ENCODE data around the gene KIF26B. TPM values are rescaled to one million over a fixed set of nuclear protein-coding genes. Genes with fewer than 3 reads are reported as not detected.

Gene KIF26B
- polyA plus RNA-seq, 1 of the 3 experiments (the other 2 are of a cell fraction): 2.6 TPM

DNA sequence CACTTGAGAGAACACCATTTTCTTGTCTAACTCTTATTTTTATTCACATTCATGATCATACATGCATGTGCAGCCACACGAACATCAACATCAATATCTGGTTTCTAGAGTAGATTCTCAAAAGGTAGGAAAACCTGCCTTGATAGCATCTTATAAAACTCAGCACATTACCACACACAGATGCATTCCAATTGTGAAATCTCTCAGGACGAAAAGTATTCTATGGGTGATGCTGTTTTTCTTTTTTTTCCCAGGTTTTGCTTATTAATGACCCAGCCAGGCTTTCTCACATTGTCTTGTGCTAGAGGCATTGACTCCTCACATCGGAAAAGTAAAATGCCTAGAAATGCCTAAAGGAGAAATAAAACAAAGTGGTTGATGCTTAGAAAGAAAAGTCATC lies 562.8 kb downstream of the KIF26B start:
- Histone ChIP-seq H3K27ac (ENCODE audit: low read depth in 2 of 2, low read length in 1 of 2) (no peak overlapping the region), H3K36me3 (replicated peaks in 1 of 2; ENCODE audit: control insufficient read depth in 1 of 2, insufficient read depth in 2 of 2, low read length in 1 of 2) (no peaks in the 10 kb centered on the region), H2AFZ (ENCODE audit: low read depth) (no peak overlapping the region), H3K4me2 (no peak overlapping the region), H3K27me3 (ENCODE audit: insufficient read depth) (no peaks in the 10 kb centered on the region), H3K9me2 (no peaks in the 10 kb centered on the region), H3K79me2 (ENCODE audit: insufficient read depth) (no peaks in the 10 kb centered on the region), H3F3A (replicated peaks; ENCODE audit: insufficient read depth) (no peaks in the 10 kb centered on the region), H3K9me3 (no peaks in the 10 kb centered on the region), H3K4me1 (ENCODE audit: control insufficient read depth in 1 of 2, insufficient read depth in 2 of 2, low read depth in 1 of 2, low read length in 1 of 2) (peaks cover 3 to 14% of the 10 kb centered on the region in 2 experiments; a peak in 2 of 4 replicates), H3K9ac (no peak overlapping the region), H4K20me1 (ENCODE audit: insufficient read depth) (no peaks in the 10 kb centered on the region), H3K4me3 (ENCODE audit: low read depth in 2 of 2, low read length in 1 of 2) (no peak overlapping the region)
- DNase-seq: no peak
- ChIA-PET CTCF (no interaction called here), POLR2A (no interaction called here)
- 88% methylated on average over 3 of the region's 3 CpGs for WGBS (ENCODE audit: low lambda C conversion rate)
- TF ChIP-seq YY1 (IDR thresholded peaks at IDR 0.05; ENCODE audit: low read depth) (no peak), SIN3A (IDR thresholded peaks at IDR 0.05; ENCODE audit: borderline replicate concordance, low read depth, low read length) (no peak), RAD21 (IDR thresholded peaks at IDR 0.05; ENCODE audit: low read length) (no peak), CHD2 (IDR thresholded peaks at IDR 0.05; ENCODE audit: low read length, partially characterized antibody) (no peak), RFX5 (IDR thresholded peaks at IDR 0.05; ENCODE audit: low read length) (no peak), FOXM1 (IDR thresholded peaks at IDR 0.05; ENCODE audit: low read depth) (no peak), SMC3 (IDR thresholded peaks at IDR 0.05; ENCODE audit: low read depth, low read length) (no peak), EP300 (IDR thresholded peaks at IDR 0.05; ENCODE audit: borderline replicate concordance in 1 of 2, low read depth in 1 of 2, low read length in 1 of 2) (no peak), TAF1 (IDR thresholded peaks at IDR 0.05; ENCODE audit: borderline replicate concordance, low read depth, low read length) (no peak), FOSL2 (IDR thresholded peaks at IDR 0.05; ENCODE audit: borderline replicate concordance, low read depth) (no peak), RCOR1 (IDR thresholded peaks at IDR 0.05; ENCODE audit: low read length) (no peak), MEF2A (IDR thresholded peaks at IDR 0.05; ENCODE audit: borderline replicate concordance, low read depth) (no peak)
- TF ChIP-seq, protein P1, sequence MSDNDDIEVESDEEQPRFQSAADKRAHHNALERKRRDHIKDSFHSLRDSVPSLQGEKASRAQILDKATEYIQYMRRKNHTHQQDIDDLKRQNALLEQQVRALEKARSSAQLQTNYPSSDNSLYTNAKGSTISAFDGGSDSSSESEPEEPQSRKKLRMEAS (IDR thresholded peaks at IDR 0.05; ENCODE audit: low read depth): no peak
- TF ChIP-seq, protein P2, sequence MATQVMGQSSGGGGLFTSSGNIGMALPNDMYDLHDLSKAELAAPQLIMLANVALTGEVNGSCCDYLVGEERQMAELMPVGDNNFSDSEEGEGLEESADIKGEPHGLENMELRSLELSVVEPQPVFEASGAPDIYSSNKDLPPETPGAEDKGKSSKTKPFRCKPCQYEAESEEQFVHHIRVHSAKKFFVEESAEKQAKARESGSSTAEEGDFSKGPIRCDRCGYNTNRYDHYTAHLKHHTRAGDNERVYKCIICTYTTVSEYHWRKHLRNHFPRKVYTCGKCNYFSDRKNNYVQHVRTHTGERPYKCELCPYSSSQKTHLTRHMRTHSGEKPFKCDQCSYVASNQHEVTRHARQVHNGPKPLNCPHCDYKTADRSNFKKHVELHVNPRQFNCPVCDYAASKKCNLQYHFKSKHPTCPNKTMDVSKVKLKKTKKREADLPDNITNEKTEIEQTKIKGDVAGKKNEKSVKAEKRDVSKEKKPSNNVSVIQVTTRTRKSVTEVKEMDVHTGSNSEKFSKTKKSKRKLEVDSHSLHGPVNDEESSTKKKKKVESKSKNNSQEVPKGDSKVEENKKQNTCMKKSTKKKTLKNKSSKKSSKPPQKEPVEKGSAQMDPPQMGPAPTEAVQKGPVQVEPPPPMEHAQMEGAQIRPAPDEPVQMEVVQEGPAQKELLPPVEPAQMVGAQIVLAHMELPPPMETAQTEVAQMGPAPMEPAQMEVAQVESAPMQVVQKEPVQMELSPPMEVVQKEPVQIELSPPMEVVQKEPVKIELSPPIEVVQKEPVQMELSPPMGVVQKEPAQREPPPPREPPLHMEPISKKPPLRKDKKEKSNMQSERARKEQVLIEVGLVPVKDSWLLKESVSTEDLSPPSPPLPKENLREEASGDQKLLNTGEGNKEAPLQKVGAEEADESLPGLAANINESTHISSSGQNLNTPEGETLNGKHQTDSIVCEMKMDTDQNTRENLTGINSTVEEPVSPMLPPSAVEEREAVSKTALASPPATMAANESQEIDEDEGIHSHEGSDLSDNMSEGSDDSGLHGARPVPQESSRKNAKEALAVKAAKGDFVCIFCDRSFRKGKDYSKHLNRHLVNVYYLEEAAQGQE (IDR thresholded peaks at IDR 0.05; ENCODE audit: low read depth, low read length): no peak

DNA sequence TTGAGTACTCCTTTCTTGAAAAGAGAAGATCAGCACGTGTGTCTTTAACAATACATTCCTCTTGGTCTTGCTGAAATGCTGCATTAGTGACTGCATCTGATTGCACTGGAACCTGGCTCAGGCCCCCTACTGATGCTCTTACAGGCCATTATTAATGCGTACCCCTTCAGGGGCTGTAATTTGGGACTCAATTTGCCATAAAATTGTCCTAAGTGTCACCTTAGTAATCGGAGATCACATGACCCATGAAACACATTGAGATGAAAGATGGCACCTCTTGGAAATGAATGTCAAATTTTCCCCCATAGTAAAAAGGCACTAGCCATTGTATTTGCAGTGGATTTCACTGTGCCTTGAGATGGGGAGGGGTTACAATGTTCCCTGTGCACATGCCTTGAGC lies 563.3 kb downstream of the KIF26B start:
- Histone ChIP-seq H2AFZ (ENCODE audit: low read depth) (no peak overlapping the region), H3K9me2 (no peaks in the 10 kb centered on the region), H3K9ac (no peak overlapping the region), H3K4me1 (ENCODE audit: control insufficient read depth in 1 of 2, insufficient read depth in 2 of 2, low read depth in 1 of 2, low read length in 1 of 2) (peaks cover 3 to 14% of the 10 kb centered on the region in 2 experiments; a peak in 2 of 4 replicates), H3K27ac (ENCODE audit: low read depth in 2 of 2, low read length in 1 of 2) (no peak overlapping the region; a peak in 1 of 4 replicates), H3K4me3 (ENCODE audit: low read depth in 2 of 2, low read length in 1 of 2) (no peak overlapping the region), H3K36me3 (replicated peaks in 1 of 2; ENCODE audit: control insufficient read depth in 1 of 2, insufficient read depth in 2 of 2, low read length in 1 of 2) (no peaks in the 10 kb centered on the region), H3K27me3 (ENCODE audit: insufficient read depth) (no peaks in the 10 kb centered on the region), H3K9me3 (no peaks in the 10 kb centered on the region), H3F3A (replicated peaks; ENCODE audit: insufficient read depth) (no peaks in the 10 kb centered on the region), H3K4me2 (no peak overlapping the region), H4K20me1 (ENCODE audit: insufficient read depth) (no peaks in the 10 kb centered on the region), H3K79me2 (ENCODE audit: insufficient read depth) (no peaks in the 10 kb centered on the region)
- 83% methylated on average over 3 of the region's 3 CpGs for WGBS (ENCODE audit: low lambda C conversion rate)
- CTCF ChIA-PET: no interaction called here
- no peak for DNase-seq
- POLR2A ChIA-PET: no interaction called here
- no peak for TF ChIP-seq RFX5 (IDR thresholded peaks at IDR 0.05; ENCODE audit: low read length)
- TF ChIP-seq, protein P3, sequence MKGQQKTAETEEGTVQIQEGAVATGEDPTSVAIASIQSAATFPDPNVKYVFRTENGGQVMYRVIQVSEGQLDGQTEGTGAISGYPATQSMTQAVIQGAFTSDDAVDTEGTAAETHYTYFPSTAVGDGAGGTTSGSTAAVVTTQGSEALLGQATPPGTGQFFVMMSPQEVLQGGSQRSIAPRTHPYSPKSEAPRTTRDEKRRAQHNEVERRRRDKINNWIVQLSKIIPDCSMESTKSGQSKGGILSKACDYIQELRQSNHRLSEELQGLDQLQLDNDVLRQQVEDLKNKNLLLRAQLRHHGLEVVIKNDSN (IDR thresholded peaks at IDR 0.05; ENCODE audit: borderline replicate concordance, low read depth): no peak
- TF ChIP-seq YY1 (IDR thresholded peaks at IDR 0.05; ENCODE audit: low read depth): no peak
- TF ChIP-seq, protein P4, sequence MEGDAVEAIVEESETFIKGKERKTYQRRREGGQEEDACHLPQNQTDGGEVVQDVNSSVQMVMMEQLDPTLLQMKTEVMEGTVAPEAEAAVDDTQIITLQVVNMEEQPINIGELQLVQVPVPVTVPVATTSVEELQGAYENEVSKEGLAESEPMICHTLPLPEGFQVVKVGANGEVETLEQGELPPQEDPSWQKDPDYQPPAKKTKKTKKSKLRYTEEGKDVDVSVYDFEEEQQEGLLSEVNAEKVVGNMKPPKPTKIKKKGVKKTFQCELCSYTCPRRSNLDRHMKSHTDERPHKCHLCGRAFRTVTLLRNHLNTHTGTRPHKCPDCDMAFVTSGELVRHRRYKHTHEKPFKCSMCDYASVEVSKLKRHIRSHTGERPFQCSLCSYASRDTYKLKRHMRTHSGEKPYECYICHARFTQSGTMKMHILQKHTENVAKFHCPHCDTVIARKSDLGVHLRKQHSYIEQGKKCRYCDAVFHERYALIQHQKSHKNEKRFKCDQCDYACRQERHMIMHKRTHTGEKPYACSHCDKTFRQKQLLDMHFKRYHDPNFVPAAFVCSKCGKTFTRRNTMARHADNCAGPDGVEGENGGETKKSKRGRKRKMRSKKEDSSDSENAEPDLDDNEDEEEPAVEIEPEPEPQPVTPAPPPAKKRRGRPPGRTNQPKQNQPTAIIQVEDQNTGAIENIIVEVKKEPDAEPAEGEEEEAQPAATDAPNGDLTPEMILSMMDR (IDR thresholded peaks at IDR 0.05): no peak
- TF ChIP-seq, protein P5, sequence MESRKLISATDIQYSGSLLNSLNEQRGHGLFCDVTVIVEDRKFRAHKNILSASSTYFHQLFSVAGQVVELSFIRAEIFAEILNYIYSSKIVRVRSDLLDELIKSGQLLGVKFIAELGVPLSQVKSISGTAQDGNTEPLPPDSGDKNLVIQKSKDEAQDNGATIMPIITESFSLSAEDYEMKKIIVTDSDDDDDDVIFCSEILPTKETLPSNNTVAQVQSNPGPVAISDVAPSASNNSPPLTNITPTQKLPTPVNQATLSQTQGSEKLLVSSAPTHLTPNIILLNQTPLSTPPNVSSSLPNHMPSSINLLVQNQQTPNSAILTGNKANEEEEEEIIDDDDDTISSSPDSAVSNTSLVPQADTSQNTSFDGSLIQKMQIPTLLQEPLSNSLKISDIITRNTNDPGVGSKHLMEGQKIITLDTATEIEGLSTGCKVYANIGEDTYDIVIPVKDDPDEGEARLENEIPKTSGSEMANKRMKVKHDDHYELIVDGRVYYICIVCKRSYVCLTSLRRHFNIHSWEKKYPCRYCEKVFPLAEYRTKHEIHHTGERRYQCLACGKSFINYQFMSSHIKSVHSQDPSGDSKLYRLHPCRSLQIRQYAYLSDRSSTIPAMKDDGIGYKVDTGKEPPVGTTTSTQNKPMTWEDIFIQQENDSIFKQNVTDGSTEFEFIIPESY (IDR thresholded peaks at IDR 0.05; ENCODE audit: borderline replicate concordance, low read depth): no peak
- no peak for TF ChIP-seq NRF1 (IDR thresholded peaks at IDR 0.05; ENCODE audit: low read depth, low read length)
- TF ChIP-seq FOSL2 (IDR thresholded peaks at IDR 0.05; ENCODE audit: borderline replicate concordance, low read depth): no peak
- TF ChIP-seq, protein P6, sequence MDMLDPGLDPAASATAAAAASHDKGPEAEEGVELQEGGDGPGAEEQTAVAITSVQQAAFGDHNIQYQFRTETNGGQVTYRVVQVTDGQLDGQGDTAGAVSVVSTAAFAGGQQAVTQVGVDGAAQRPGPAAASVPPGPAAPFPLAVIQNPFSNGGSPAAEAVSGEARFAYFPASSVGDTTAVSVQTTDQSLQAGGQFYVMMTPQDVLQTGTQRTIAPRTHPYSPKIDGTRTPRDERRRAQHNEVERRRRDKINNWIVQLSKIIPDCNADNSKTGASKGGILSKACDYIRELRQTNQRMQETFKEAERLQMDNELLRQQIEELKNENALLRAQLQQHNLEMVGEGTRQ (IDR thresholded peaks at IDR 0.05; ENCODE audit: borderline replicate concordance, low read depth, low read length): no peak

Measured in SK-N-SH (cell line).